GOT3 (cell line): ENCODE measurements around the gene PHACTR3.
"Not testable (repeated sequence)": the region's sequence is repeated elsewhere in the genome, so short reads cannot be mapped to it uniquely, and the experiment has no call there.

Experiments
- DNase-seq: peaks from one replicate; lab custom pipeline; 2025; ENCODE audit warnings: mixed read lengths; lab: John Stamatoyannopoulos, UW

PHACTR3 gene

DNA sequence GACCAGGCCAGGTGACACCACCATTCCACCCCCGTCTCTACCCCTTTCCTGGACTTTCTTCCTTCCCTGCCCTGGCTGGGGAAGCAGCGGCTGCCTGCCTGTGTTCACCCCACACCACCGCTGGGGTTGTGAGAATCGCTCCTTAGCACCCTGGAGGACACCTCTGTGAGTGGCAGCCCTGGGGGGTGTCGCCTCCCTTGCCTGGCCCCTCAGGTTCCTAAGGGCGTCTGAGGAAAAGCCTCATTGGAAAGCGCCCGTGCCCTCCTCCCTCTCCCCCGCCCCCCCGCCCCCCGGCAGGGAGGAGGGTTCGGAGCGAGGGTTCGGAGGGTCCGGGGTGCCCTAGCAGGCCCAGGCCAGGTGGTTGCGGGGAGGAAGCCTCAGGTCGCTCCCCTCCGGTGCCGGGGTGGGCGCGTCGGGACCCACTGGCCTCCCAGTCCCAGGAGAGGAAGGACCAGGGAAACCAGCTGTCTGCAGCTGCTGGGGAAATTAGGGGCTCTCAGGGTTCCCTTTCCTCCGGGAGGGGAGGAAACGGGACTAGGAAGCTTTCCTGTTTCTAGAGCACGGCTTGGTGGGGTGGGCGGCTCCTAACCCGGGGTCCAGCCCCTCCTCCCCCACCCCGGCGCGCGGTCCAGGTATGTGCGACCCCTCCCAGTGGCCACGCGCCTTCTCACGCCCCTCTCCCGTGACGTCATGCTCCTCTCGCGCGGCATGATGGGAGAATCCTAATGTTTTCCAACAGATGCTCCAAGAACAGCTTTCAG is at the start of gene PHACTR3:
Gene PHACTR3 (plus strand): TSS at position 760 of the 761 bp plus-strand sequence. CDS start 475 bp downstream, outside the sequence.
- DNase-seq = no peak

DNA sequence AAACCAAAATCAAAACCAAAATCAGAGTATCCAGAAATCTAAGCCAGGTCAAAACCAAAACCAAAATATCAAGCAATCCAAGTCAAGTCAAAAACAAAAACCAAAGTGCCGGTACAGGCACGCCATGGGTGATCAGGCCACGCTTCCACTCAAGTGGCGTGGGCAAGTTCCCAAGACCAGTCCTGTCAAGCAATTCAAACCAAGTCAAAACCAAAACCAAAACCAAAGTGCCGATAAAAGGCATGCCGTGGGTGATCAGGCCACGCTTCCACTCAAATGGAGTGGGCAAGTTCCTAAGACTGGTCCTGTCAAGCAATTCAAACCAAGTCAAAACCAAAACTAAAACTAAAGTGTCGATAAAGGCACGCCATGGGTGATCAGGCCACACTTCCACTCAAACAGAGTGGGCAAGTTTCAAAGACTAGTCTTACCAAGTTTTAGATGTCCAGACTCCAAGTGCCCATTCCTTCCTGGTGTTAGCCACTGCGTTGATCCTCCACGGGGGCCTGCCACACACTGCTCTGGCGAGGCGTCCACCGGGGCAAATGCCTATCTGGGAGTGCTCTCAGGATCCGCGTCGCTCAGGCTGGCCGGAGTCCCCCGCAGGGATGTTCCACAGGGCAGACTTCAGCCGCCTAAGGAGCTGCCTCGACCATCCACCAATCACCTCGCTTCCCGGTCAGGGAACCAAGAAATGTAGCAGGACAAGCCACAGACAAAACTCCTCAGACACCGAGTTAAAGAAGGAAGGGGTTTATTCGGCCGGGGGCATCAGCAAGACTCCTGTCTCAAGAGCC is 46.4 kb upstream of the PHACTR3 start:
- not testable (repeated sequence) for DNase-seq

DNA sequence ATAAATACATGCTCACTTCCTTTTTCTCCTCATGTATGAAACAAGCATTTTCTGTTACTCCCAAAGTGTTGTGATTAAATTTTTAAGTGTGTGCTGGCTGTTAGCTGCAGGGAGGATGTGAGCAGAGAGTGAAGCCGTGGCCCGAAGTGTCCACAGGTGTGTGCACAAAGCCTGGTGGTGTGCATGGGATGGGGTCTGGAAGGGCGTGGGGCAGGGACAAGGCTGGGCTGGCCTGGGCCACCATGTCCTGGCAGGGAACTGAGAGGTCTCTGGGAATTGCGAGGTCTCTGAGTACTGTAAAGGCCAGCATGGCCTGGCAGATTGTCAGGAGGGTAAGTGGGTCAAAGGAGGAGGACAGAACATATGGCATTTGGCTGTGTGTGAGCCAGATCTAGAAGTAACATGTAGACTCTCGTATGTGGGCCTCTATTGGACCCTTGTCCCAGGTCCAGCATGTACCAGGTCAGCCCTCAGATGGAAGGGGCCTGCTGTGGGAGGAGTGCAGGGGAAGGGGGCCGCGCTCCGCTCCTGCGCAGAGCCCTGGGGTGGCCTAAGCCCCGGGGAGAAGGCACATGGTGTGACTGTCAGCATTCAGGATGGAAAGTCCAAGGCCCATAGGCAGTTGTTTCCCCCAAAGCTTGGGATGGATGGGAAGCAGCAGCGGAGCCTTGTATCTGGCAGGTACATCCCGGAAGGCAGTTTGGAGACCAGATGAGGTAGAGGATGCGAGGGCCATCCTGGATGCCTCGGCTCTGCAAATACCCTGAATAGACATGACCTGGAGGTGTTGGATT is 45.1 kb upstream of the PHACTR3 start:
- DNase-seq = no peak

DNA sequence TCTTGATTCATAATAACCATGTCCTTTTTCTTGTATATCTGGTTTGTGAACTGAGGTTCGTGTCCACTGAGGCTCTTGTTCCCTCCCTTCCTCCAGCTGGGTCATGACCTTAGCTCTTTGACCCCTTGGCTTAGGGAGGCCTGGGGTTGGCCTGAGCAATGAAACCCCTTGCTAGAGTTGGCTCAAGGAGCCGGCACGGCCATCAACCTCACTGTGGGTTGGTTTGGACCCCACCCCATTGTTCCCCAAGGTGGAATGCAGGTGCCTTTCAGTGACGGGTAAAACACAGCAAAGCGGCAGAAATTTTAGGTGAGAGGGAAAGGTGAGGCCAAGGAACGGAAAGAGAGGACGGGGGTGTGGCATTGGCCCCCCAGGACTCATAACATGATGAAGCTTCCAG is 44.5 kb upstream of the PHACTR3 start:
- DNase-seq = no peak

DNA sequence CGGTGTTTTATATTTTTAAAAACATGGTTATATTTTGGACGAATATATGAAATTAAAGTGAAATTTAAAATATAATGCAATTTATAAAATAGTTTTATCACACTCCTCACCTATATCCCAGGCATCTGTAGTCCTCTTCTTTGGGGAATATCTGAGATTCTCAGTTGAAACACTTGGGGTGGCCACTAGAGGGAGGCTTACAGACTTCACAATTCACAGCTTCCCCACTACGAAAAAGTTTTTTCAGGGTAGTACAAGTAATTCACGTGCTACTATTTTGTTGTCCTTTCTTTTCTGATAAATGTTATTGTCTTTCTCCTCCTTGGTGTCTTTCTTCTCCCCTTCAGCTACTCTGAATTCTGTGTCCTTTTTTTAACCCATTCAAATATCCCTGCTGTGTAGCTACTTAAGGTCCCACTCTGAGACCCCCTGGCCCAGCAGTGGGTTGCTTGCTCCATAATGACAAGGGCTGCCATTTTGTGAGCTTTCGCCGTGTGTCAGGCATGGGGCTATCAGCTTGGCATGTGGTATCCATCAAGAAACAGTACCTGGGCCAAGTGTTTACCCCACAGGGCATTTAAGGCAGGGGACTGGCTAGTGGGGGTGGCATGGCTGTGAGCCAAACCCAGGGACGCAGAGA is 43.6 kb upstream of the PHACTR3 start:
- DNase-seq = no peak

DNA sequence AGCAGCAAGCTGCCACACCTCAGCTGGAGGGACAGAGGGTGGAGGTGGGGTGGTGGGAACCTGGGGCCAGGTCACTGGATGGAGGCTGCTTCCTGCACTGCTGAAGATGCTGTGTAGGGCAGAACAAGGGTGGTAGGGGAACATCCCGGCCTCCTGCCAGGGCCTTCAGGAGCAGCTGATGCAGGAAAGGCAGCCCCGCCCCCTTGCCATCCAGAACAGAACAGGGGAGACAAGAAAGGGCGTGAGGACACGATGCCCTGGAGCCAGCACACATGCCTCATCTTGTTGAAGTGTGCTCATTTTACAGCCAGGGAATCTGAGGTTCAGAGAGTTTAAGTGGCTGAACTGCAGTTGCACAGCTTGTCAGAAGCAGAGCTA is 43.1 kb upstream of the PHACTR3 start:
- DNase-seq = no peak

DNA sequence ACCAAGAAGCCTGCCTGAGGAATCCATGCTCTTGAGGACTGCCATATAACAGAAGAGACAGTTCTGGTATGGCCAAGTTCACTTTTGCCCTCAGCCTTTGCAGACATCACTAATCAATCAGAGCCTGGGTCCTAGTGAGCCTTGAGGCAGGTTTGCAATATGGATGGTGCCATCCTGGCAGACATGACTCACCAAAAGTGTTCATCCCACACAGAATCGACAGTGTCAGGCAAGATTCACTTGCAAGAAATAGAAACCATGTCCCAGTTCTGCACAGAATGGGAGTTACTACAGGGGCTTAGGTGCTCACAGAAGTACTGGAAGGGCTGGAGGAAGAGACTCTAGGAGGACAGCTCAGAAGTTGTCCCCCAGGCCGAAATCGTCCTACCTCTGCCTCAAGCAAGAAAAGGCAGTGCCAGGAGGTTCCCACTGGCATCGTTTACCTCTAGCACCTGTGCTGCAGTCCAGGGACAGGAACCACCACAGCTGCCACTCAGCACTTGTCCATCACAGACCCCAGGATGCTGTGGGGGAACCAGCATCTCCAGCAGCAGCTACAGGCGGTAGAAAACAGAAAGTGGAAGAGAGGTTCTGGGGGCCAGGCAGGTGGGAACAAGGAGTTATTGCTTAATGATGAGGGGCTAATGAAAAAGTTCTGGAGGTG is 42.6 kb upstream of the PHACTR3 start:
- no peak for DNase-seq

DNA sequence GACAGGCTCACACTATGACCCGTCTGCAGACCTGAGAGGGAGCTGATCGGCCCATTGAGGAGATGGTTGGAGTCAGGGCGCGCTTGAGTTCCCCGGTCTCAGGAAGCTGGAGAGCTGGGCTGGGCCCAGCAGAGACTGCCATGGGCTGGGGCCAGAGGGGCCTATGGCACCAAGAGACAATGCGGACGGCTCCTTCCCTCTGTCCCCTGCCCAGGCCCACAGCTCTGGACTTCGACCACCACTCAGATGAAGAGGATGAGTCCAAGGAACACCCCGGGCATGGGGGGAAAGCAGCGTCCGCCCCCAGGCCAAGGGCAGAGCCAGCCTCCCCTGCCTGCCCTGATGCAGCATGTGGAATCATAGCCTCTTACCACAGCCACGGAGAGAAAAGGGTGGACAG is 40.2 kb upstream of the PHACTR3 start:
- DNase-seq = no peak

DNA sequence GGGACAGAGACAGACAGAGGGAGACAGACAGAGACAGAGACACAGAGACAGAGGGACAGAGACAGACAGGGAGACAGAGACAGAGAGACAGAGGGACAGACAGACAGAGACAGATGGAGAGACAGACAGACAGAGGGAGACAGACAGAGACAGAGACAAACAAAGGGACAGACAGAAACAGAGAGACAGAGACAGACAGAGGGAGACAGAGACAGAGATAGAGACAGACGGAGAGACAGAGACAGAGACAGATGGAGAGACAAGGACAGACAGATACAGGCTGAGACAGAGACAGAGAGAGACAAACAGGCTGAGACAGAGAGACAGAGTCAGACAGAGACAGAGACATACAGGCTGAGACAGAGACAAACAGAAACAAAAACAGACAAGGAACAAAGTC is 39.4 kb upstream of the PHACTR3 start:
- no peak for DNase-seq

DNA sequence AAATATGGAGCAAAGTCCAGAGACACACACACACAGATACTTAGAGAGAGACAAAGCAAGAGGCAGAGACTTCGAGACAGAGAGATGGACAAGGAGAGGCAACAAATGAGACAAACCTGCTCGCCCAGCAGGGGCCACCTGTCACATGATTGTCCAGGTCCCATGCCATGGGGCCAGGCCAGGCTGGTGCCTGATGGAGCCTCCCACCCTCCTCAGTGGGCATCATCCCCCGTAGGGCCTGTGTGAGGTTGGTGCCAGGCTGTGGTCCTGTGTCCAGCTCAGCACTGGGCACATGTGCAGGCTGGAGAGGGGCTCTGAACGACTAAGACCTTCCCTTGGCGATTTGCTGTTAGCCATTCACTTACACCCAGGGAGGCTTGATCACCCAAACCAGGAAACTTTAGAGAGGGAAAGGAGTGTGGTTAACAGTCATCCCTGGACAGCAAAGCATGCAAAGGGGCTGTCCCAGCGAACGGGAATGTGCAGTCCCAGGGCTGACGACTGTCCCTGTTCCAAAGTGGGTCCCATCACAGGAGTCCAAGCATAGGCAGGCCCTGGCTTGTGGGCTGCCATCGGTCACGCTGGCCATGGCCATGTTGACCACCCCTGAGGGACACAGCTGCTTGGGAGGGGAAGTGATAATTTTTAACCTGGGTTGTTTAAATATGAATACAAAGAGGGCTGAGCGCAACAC is 38.4 kb upstream of the PHACTR3 start:
- DNase-seq = no peak

DNA sequence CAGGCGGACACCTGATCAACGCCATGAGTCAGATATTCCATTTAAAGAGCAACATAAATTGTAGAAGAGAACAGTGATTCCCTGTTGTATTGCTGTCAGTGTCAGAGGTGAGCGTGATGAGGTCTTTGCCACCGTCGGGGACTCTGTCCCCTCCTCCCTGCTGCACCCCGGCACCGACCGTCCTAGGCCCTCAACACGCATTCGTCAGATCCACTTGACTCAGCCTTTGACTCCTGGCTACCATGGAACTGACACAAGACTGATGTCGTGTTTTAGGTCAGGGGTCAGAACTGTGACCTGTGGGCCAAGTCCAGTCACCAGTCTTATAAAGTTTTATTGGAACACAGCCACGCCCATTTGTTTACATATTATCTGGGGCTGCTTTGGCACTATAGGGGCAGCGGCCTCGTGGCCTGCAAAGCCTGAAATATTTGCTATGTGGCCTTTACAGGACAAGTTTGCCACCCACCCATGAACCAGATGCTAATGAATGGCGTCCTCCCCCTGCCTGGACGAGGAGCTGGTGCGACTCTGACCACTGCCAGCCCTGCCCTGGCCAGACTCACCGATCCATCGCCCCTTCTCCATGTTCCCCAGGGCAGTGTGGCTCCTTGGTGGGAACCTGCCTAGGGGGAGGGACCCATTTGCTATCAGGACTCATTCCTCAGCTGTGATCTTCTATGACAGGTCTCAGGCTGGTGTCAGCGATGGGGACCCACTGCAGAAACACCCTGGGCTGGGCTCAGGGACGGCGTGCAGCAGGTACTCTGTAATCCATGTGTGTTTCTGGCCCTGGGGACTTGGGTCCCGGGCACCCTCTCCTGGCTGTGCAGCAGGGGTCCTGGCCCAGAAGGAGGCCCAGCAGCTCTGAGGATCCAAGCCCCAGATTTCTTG is 37.5 kb upstream of the PHACTR3 start:
- DNase-seq = no peak

DNA sequence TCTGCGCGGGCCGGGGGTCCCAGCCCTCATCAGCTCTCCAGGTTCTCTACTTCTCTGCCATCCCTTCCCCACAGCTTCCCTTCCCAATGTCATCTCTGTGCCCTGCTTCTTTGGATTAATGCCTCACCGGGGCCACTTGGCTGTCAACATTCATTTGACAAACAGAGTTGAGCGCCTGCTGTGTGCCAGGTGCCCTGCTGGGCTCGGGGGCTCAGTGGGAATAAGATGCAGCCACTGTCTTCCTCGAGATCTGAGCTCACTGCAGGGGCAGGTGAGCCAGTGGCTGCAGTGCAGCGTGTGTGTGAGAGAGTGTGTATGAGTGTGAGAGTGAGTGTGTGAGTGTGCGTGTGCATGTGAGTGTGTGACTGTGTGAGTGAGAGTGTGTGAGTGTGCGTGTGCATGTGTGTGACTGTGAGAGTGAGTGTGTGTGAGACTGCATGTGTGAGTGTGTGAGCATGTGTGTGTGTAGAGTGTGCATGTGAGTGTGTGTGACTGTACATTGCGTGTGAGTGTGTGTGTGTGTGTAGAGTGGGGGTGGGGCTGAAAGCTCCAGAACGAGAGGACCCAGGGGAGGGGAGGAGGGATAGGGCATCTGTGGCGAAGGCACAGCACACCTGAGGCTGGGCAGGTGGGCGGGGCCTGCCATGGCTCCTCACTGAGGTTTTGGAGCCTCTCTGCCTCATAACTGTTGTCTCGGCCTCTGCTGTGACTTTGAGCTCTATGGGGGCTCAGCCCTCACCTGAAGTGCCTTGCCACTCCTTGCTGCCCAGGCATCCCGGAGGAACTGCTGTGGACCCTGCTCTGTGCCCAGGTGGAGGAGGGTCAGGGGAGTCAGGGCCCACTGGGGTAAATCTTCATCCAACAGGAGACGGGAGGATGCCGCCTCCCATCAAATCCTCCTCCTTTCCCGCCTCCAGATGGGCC is 36.5 kb upstream of the PHACTR3 start:
- DNase-seq = no peak

DNA sequence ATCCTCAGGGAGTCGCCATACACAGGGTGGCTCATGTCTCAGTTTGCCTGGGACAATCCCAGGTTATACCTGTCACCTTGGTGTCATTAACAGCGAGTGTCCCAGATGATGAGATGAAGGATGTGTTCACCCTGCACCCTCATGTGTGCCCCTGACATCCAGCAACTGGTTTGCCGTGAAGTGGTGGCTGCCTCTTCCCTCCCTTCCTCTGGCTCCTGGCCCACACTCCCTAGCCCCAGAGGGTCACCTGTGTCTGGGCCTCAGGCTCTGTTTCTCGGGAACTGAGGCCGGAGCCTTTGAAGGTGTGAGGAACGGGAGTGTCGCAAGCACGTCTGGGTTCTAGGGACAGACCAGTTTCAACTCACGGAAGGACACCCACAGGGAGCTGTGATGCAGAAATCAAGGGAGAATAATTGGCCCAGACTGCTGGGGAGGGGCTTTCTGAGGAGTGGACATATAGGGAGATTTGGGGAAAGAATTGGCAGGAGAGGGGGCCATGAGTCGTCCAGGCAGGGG is 35.8 kb upstream of the PHACTR3 start:
- DNase-seq = no peak

DNA sequence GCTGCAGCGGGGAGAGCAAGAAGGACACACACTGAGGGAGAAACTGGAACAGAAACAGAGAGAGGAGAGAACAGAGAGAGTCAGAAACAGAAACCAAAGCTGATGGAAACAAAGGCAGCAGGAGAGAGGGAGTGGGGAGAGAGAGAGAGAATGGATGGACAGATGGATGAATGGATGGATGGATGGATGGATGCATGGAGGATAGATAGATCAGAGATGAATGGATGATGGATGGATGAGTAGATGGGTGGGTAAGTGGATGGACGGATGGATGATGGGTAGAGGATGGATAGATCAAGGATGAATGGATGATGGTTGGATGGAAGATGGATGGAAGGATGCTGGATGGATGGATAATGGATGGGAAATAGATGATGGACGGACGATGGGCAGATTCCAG is 35.0 kb upstream of the PHACTR3 start:
- no peak for DNase-seq

DNA sequence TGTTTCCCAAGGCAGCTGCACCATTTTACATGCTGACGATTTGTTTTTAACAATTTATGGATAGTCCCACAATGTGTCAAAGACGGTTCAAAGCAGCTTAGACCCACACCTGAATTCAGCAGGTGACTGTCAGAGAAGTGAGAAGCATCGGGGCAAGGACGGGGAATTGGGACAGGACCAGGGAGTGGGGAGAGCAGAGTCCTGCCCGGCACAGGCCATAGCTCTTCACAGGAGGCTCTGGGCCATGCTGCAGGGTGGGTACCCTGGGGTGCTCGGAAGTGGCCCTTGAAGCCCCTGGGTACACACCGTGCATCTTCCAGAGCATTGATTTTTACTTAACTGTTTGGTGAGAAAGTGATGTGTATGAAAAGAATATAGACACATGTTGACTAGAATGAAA is 33.2 kb upstream of the PHACTR3 start:
- DNase-seq = no peak

DNA sequence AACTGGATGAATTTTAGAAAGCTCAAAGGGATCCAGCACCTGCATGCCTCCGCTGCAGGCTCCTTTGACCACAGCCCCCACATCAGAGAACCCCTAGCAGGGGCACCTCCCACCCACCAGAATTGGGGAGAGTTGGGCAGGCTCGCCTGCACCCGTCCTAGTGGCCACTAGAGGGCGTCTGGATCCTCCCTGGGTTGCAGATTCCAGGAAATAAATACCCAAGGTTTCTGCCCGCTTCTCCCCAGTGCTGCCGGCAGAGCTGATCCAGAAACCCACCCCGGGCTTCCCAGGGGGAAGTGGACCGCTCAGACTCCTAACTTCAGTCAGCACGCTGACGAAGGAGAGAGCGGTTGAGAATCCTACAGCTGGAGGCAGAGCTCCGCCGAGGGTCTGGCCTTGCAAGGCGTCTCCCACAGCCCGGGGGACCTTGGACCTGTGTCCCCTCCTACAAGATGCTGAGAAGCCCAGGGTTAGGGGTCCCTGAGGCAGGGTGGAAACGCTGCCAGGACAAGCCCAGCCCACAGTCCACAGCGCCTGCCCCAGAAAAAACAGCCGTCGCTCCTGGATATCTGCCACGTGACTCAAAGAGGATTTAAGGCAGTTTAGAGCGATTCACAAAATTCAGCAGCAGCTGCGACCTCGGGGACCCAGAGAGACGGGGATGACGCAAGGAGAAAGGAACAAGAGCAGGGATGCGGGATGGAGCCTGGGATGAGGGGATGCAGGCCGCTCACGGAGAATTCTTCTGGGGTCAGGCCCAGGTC is 32.6 kb upstream of the PHACTR3 start:
- peak; percentile 27 for DNase-seq

DNA sequence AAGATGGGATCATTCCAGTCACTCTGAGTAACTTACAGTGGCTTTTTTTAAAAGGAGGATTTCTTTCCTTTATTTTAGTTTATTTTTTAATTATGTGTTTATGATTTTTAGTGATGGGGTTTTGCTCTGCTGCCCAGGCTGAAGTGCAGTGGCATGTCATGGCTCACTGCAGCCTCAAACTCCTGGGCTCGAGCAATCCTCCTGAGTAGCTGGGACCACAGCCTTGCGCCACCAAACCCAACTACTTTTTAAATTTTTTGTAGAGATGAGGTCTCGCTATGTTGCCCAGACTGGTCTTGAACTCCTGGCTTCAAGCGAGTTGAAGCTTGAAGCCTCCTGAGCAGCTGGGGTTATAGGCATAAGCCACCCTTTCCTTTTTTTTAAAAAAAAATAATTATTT is 31.8 kb upstream of the PHACTR3 start:
- no peak for DNase-seq

DNA sequence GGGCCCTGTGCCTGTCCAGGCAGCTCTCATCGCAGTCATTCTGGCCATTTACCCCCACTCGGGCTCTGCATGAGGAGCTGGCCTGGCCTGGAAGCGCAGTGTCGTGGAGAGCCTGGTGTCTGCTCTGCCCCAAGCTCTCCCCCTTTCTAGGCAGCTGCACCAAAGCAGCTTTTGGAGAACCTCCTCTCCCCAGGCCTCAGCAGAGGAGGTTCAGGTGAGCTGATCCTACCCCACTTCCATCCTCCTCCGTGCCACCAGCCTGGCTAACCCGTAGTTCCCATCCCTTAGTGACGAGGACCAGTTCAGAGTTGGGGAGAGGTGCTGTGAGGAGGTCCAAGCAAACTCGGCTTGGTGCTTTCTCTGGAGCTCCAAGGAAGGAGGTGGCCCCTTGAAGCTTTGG is 30.5 kb upstream of the PHACTR3 start:
- DNase-seq = no peak
